BE2C (cell line): ENCODE results near the gene SH3GLB2.
"Not testable (repeated sequence)": the region's sequence is repeated elsewhere in the genome, so short reads cannot be mapped to it uniquely, and the experiment has no call there.

Experiments used
- DNase-seq: peaks from one replicate; pipeline ENCODE4 v3.0.0-alpha.2; 2020
- H3K27me3 ChIP-seq: fragments of 250-450 bp; sonication (Bioruptor Pico); 2 replicates; pipeline ENCODE4 v1.5.1; 2020; ENCODE audit warnings: mild to moderate bottlenecking
- H3K36me3 ChIP-seq: fragments of 250-450 bp; sonication (Bioruptor Pico); 2 replicates; pipeline ENCODE4 v1.5.1; 2020; ENCODE audit warnings: mild to moderate bottlenecking
- H3K4me1 ChIP-seq: fragments of 250-450 bp; sonication (Bioruptor Pico); 2 replicates; pipeline ENCODE4 v1.5.1; 2020
- H3K4me3 ChIP-seq: 2 replicates; pipeline ENCODE4 v1.5.1; 2011; ENCODE audit warnings: low read depth, low read length
- H3K9me3 ChIP-seq: fragments of 250-450 bp; sonication (Bioruptor Pico); 2 replicates; pipeline ENCODE4 v1.5.1; 2020
- CTCF ChIP-seq: IDR thresholded peaks from 2 replicates; pipeline ENCODE4 v1.5.1; 2012; ENCODE audit warnings: mild to moderate bottlenecking, low read depth, low read length

The SH3GLB2 gene

GRCh38 chr9:129008469-129008965, 19.6 kb downstream of the SH3GLB2 start:
- TF ChIP-seq CTCF = no peak
- Histone ChIP-seq H3K4me3 (no peak overlapping the region), H3K4me1 (peaks cover 21% of the 10 kb centered on the region), H3K36me3 (peaks cover 61% of the 10 kb centered on the region), H3K9me3 (no peaks in the 10 kb centered on the region), H3K27me3 (no peaks in the 10 kb centered on the region)
- DNase-seq = no peak

GRCh38 chr9:129007766-129008468, 20.2 kb downstream of the SH3GLB2 start:
- no peak for TF ChIP-seq CTCF
- Histone ChIP-seq H3K27me3 (no peaks in the 10 kb centered on the region), H3K36me3 (peaks cover 61% of the 10 kb centered on the region), H3K4me3 (no peak overlapping the region), H3K4me1 (peaks cover 21% of the 10 kb centered on the region), H3K9me3 (no peaks in the 10 kb centered on the region)
- DNase-seq = no peak

- Histone ChIP-seq H3K9me3 (no peaks in the 10 kb centered on the region), H3K27me3 (no peaks in the 10 kb centered on the region), H3K4me3 (no peak overlapping the region), H3K36me3 (peaks cover 62% of the 10 kb centered on the region), H3K4me1 (peaks cover 21% of the 10 kb centered on the region)
- TF ChIP-seq CTCF = no peak
- peak; percentile 79 for DNase-seq
These were observed 20.9 kb downstream of the SH3GLB2 start for GRCh38 chr9:129007035-129007765.

GRCh38 chr9:129006328-129007034, 21.6 kb downstream of the SH3GLB2 start:
- Histone ChIP-seq H3K4me3 (no peak overlapping the region), H3K36me3 (peaks cover 68% of the 10 kb centered on the region), H3K27me3 (no peaks in the 10 kb centered on the region), H3K9me3 (no peaks in the 10 kb centered on the region), H3K4me1 (peaks cover 17% of the 10 kb centered on the region)
- TF ChIP-seq CTCF = peak; percentile 99
- DNase-seq = peak; percentile 84

GRCh38 chr9:129005336-129005997, 22.7 kb downstream of the SH3GLB2 start:
- H3K36me3 ChIP-seq = peaks cover 67% of the 10 kb centered on the region
- H3K4me1 ChIP-seq = peaks cover 17% of the 10 kb centered on the region
- TF ChIP-seq CTCF = no peak
- no peak overlapping the region for H3K4me3 ChIP-seq
- no peaks in the 10 kb centered on the region for H3K9me3 ChIP-seq
- no peak for DNase-seq
- no peaks in the 10 kb centered on the region for H3K27me3 ChIP-seq

- H3K27me3 ChIP-seq, H3K9me3 ChIP-seq, DNase-seq, H3K4me3 ChIP-seq: not testable (repeated sequence)
- Histone ChIP-seq H3K4me1 (peaks cover 17% of the 10 kb centered on the region), H3K36me3 (peaks cover 80% of the 10 kb centered on the region)
These were observed 24.0 kb downstream of the SH3GLB2 start for GRCh38 chr9:129004173-129004572.
